ENCODE measurements around the gene ALPI. TPM values are rescaled to one million over a fixed set of nuclear protein-coding genes. Genes with fewer than 3 reads are reported as not detected.

ALPI gene
- total and polyA plus RNA-seq, 2 donors (not counting 3 experiments of a cell fraction or from before 2014, with no cell fraction given), result not detected

DNA sequence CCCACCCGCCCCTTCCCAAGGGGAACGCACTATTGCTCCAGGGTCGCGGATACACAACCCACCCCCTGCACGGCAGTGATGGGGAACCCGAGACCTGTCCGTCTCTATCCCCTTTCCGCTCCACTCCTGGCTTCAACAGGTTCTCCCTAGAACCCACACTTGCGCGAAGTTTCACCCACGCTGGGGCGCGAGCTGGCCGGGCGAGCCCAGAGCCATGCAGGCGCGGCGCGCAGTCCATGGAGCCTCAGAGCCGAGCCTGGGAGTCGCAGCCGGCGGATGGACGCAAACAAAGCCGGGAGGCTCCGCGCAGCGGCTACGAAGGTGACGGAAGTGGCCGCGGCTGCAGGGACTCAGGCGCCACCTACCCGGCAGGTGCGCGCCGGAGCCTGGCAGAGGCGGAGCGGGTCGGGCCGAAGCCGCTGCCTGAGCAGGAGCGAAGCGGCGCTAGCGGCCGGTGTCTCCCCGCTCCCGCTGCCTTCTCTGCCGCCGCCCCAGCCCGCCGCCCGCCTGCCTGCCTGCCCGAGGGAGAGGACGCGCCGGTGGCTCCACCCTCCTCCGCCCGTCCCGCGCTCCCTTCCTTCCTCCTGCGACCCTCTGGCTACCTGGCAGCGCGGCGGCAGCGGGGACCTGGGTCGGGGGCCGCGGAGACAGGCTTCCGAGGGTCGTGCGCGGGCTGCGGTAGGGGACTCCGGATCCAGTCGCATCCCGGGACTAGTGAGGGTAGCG, 35.3 kb upstream of the ALPI start:
- intact Hi-C loops (cut with micrococcal nuclease), result no loop called here
- FAIRE-seq, result no peak

DNA sequence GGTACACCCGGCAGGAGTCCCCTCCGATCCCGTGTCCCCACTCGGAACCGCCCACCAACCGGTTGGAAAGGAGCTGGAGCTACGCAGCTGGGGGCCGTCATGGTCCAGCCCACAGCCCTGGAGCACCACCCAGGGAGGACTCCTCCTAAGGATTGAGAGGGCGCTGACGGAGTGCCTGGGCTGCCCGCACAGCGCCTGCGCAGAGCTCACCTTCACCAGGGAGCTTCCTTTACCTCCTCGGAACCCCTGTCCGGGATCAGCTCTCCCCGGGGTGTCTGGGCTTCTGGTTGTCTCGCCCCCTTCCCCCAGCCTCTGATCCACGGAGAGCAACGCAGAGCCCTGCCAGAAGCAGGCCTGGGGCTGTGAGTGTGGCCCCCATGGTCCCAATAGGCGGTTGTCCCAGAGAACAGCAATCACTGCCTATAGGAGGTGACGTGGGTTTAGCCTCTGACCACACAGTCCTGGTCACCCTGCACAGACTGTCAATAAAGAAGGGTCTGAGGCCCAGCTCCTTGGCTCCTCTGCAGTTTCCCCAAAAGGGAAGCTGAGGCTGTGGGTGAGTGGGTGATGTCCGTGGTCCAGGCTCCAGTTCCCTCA, 34.7 kb upstream of the ALPI start:
- H3K36me3 ChIP-seq (ENCODE audit: control insufficient read depth in 2 of 2, extremely low read depth in 1 of 2, insufficient read depth in 2 of 2, low read length in 2 of 2), result no peaks in the 10 kb centered on the region
- BruUV-seq (replicated peaks), result no TSS peak

More for the DNA sequence above, 35.3 kb upstream of the ALPI start:
- no TSS peak for BruUV-seq (replicated peaks)
- H3K9me3 ChIP-seq (replicated peaks; ENCODE audit: control insufficient read depth, insufficient read depth, low read length), result no peaks in the 10 kb centered on the region
- H3K27ac ChIP-seq (ENCODE audit: insufficient read depth, low read depth, low read length), result no peak overlapping the region
- H3K4me1 ChIP-seq (ENCODE audit: control insufficient read depth, extremely low read depth, insufficient read depth, low read length), result no peaks in the 10 kb centered on the region
- no peak overlapping the region for H2AFZ ChIP-seq (ENCODE audit: low read depth, low read length)
- peaks cover 51 to 68% of the 10 kb centered on the region in 2 experiments for H3K27me3 ChIP-seq (ENCODE audit: control insufficient read depth in 2 of 2, insufficient read depth in 2 of 2, low read length in 2 of 2)
- ChIA-PET CTCF (interaction anchor here (1.1 kb wide), 1 partner anchor 10 kb away, joined by 3 read pairs; no protein-coding TSS in a partner anchor), POLR2A (no interaction called here)
- no peak for DNase-seq (ENCODE audit: low read depth, low spot score)
- H3K9me1 ChIP-seq (replicated peaks; ENCODE audit: control insufficient read depth, extremely low read depth, insufficient read depth, low read length), result no peaks in the 10 kb centered on the region
- no peak overlapping the region for H3K4me2 ChIP-seq (ENCODE audit: insufficient read depth, low read length)
- no peaks in the 10 kb centered on the region for H3K79me2 ChIP-seq (ENCODE audit: control insufficient read depth, insufficient read depth, low read length)
- no peaks in the 10 kb centered on the region for H4K20me1 ChIP-seq (replicated peaks; ENCODE audit: control insufficient read depth, extremely low read depth, insufficient read depth, low read length)
- no peaks in the 10 kb centered on the region for H3K36me3 ChIP-seq (ENCODE audit: control insufficient read depth in 2 of 2, extremely low read depth in 1 of 2, insufficient read depth in 2 of 2, low read length in 2 of 2)
- dilution Hi-C loops (cut with MboI; ENCODE audit: extremely low pct_ligation_motif_present, low sequenced_read_pairs), result no loop called here
- H3K4me3 ChIP-seq (replicated peaks in 1 of 3; ENCODE audit: insufficient read depth in 1 of 3, low read depth in 1 of 3, low read length in 3 of 3), result no peak overlapping the region
- no peak overlapping the region for H3K9ac ChIP-seq (replicated peaks; ENCODE audit: extremely low read depth, insufficient read depth, low read length)
- peak; percentile 57 for TF ChIP-seq EZH2 (IDR thresholded peaks at IDR 0.05; ENCODE audit: borderline replicate concordance, low read depth, low read length, severe bottlenecking)
- TF ChIP-seq POLR2A (IDR thresholded peaks at IDR 0.05; ENCODE audit: low read depth, low read length), result no peak

More for the DNA sequence above, 34.7 kb upstream of the ALPI start:
- Histone ChIP-seq H3K4me2 (ENCODE audit: insufficient read depth, low read length) (no peak overlapping the region), H3K9ac (replicated peaks; ENCODE audit: extremely low read depth, insufficient read depth, low read length) (no peak overlapping the region), H4K20me1 (replicated peaks; ENCODE audit: control insufficient read depth, extremely low read depth, insufficient read depth, low read length) (no peaks in the 10 kb centered on the region), H3K79me2 (ENCODE audit: control insufficient read depth, insufficient read depth, low read length) (no peaks in the 10 kb centered on the region), H3K27me3 (ENCODE audit: control insufficient read depth in 2 of 2, insufficient read depth in 2 of 2, low read length in 2 of 2) (peaks cover 51 to 72% of the 10 kb centered on the region in 2 experiments), H3K4me3 (replicated peaks in 1 of 3; ENCODE audit: insufficient read depth in 1 of 3, low read depth in 1 of 3, low read length in 3 of 3) (no peak overlapping the region), H3K9me1 (replicated peaks; ENCODE audit: control insufficient read depth, extremely low read depth, insufficient read depth, low read length) (no peaks in the 10 kb centered on the region), H3K9me3 (replicated peaks; ENCODE audit: control insufficient read depth, insufficient read depth, low read length) (no peaks in the 10 kb centered on the region), H3K4me1 (ENCODE audit: control insufficient read depth, extremely low read depth, insufficient read depth, low read length) (no peaks in the 10 kb centered on the region), H2AFZ (ENCODE audit: low read depth, low read length) (no peak overlapping the region), H3K27ac (ENCODE audit: insufficient read depth, low read depth, low read length) (no peak overlapping the region)
- no peak for FAIRE-seq
- CTCF ChIA-PET, result interaction anchor here (1.1 kb wide), 1 partner anchor 9 kb away, joined by 3 read pairs; no protein-coding TSS in a partner anchor
- POLR2A ChIA-PET, result no interaction called here
- dilution Hi-C loops (cut with MboI; ENCODE audit: extremely low pct_ligation_motif_present, low sequenced_read_pairs), result no loop called here
- DNase-seq (ENCODE audit: low read depth, low spot score), result no peak
- no peak for TF ChIP-seq POLR2AphosphoS5 (IDR thresholded peaks at IDR 0.05; ENCODE audit: insufficient read depth, low read depth, low read length)
- TF ChIP-seq POLR2A (IDR thresholded peaks at IDR 0.05; ENCODE audit: low read depth, low read length), result no peak
- TF ChIP-seq, protein P1, sequence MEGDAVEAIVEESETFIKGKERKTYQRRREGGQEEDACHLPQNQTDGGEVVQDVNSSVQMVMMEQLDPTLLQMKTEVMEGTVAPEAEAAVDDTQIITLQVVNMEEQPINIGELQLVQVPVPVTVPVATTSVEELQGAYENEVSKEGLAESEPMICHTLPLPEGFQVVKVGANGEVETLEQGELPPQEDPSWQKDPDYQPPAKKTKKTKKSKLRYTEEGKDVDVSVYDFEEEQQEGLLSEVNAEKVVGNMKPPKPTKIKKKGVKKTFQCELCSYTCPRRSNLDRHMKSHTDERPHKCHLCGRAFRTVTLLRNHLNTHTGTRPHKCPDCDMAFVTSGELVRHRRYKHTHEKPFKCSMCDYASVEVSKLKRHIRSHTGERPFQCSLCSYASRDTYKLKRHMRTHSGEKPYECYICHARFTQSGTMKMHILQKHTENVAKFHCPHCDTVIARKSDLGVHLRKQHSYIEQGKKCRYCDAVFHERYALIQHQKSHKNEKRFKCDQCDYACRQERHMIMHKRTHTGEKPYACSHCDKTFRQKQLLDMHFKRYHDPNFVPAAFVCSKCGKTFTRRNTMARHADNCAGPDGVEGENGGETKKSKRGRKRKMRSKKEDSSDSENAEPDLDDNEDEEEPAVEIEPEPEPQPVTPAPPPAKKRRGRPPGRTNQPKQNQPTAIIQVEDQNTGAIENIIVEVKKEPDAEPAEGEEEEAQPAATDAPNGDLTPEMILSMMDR (IDR thresholded peaks at IDR 0.05; ENCODE audit: extremely low read depth in 1 of 2, insufficient read depth in 1 of 2, low read depth in 1 of 2, low read length in 2 of 2), result no peak
- TF ChIP-seq, protein P2, sequence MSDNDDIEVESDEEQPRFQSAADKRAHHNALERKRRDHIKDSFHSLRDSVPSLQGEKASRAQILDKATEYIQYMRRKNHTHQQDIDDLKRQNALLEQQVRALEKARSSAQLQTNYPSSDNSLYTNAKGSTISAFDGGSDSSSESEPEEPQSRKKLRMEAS (IDR thresholded peaks at IDR 0.05; ENCODE audit: insufficient read depth, insufficient read length), result no peak
- no peak for TF ChIP-seq MYC (IDR thresholded peaks at IDR 0.05; ENCODE audit: low read depth, low read length)
- TF ChIP-seq FOS (IDR thresholded peaks at IDR 0.05; ENCODE audit: borderline replicate concordance, insufficient read depth, low read length), result no peak
- TF ChIP-seq GATA2 (IDR thresholded peaks at IDR 0.05; ENCODE audit: insufficient read depth, insufficient read length, low read depth, low read length), result no peak
- no peak for TF ChIP-seq EZH2 (IDR thresholded peaks at IDR 0.05; ENCODE audit: borderline replicate concordance, low read depth, low read length, severe bottlenecking)
- no peak for TF ChIP-seq JUN (IDR thresholded peaks at IDR 0.05; ENCODE audit: borderline replicate concordance, insufficient read depth, insufficient read length, low read depth)
- intact Hi-C loops (cut with micrococcal nuclease), result no loop called here

Measured in endothelial cell of umbilical vein (primary cell).